ENCODE results near the gene XKRX. TPM values are rescaled to one million over a fixed set of nuclear protein-coding genes. Genes with fewer than 3 reads are reported as not detected.

XKRX gene
- polyA plus RNA-seq, 1 of the 3 experiments (the other 2 are of a cell fraction) = not detected

DNA sequence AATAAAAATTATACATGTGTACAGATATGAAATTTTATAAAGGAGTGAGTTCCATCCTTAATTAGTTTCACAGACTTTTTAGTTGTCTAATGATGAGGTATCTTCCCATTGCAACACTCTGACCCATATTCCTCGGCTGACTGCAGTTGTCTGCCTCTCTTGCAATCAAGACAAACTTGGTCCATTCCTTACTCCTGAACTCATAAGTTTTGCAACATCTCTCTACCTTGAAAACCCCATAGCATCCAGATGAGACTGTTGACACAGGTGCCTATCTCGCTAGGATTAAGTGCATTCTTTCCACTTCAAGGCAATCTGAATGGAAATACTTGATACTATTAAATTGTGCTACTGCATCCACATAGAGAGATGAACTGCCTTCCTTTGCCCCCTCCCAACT is 2.3 kb downstream of the XKRX start:
- no peak for DNase-seq
- no peak overlapping the region for H3K9ac ChIP-seq
- ChIA-PET POLR2A (no interaction called here), CTCF (no interaction called here)
- no peak overlapping the region for H3K4me2 ChIP-seq
- no peak overlapping the region for H3K4me3 ChIP-seq (ENCODE audit: low read depth in 2 of 2, low read length in 1 of 2)
- no peaks in the 10 kb centered on the region for H3K79me2 ChIP-seq (ENCODE audit: insufficient read depth)
- H3K27me3 ChIP-seq (ENCODE audit: insufficient read depth) = no peaks in the 10 kb centered on the region; the same call in 1 of the 2 replicates
- no peak for TF ChIP-seq SIN3A (IDR thresholded peaks at IDR 0.05; ENCODE audit: borderline replicate concordance, low read depth, low read length)
- TF ChIP-seq, protein P1, sequence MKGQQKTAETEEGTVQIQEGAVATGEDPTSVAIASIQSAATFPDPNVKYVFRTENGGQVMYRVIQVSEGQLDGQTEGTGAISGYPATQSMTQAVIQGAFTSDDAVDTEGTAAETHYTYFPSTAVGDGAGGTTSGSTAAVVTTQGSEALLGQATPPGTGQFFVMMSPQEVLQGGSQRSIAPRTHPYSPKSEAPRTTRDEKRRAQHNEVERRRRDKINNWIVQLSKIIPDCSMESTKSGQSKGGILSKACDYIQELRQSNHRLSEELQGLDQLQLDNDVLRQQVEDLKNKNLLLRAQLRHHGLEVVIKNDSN (IDR thresholded peaks at IDR 0.05; ENCODE audit: borderline replicate concordance, low read depth) = no peak
- no peak for TF ChIP-seq REST (IDR thresholded peaks at IDR 0.05; ENCODE audit: low read depth, low read length)
- no peak for TF ChIP-seq EP300 (IDR thresholded peaks at IDR 0.05; ENCODE audit: borderline replicate concordance in 1 of 2, low read depth in 1 of 2, low read length in 1 of 2)
- TF ChIP-seq FOXJ3 (CRISPR knock-in tag; IDR thresholded peaks at IDR 0.05) = no peak
- TF ChIP-seq TCF12 (IDR thresholded peaks at IDR 0.05) = no peak
- TF ChIP-seq SMC3 (IDR thresholded peaks at IDR 0.05; ENCODE audit: low read depth, low read length) = no peak
- TF ChIP-seq RFX5 (IDR thresholded peaks at IDR 0.05; ENCODE audit: low read length) = no peak
- TF ChIP-seq NRF1 (IDR thresholded peaks at IDR 0.05; ENCODE audit: low read depth, low read length) = no peak
- no peak for TF ChIP-seq GATA2 (CRISPR knock-in tag; IDR thresholded peaks at IDR 0.05)
- no peak for TF ChIP-seq EZH2phosphoT487 (IDR thresholded peaks at IDR 0.05; ENCODE audit: borderline replicate concordance, low read depth)
- TF ChIP-seq RXRA (IDR thresholded peaks at IDR 0.05; ENCODE audit: borderline replicate concordance, low read depth) = no peak
- no peak for TF ChIP-seq YY1 (IDR thresholded peaks at IDR 0.05; ENCODE audit: low read depth)
- no peak for TF ChIP-seq MEF2A (IDR thresholded peaks at IDR 0.05; ENCODE audit: borderline replicate concordance, low read depth)
- no peak for TF ChIP-seq CHD2 (IDR thresholded peaks at IDR 0.05; ENCODE audit: low read length, partially characterized antibody)
- H3F3A ChIP-seq (replicated peaks; ENCODE audit: insufficient read depth) = no peaks in the 10 kb centered on the region
- H3K27ac ChIP-seq (ENCODE audit: low read depth in 2 of 2, low read length in 1 of 2) = no peak overlapping the region
- H3K9me3 ChIP-seq = no peaks in the 10 kb centered on the region
- H3K9me2 ChIP-seq = no peaks in the 10 kb centered on the region
- WGBS (ENCODE audit: low lambda C conversion rate) = 42% methylated on average over 2 of the region's 2 CpGs
- no peaks in the 10 kb centered on the region for H3K36me3 ChIP-seq (replicated peaks in 1 of 2; ENCODE audit: control insufficient read depth in 1 of 2, insufficient read depth in 2 of 2, low read length in 1 of 2)
- H3K4me1 ChIP-seq (ENCODE audit: control insufficient read depth in 1 of 2, insufficient read depth in 2 of 2, low read depth in 1 of 2, low read length in 1 of 2) = peaks cover 0 to 2% of the 10 kb centered on the region in 2 experiments; a peak in 1 of 4 replicates
- H4K20me1 ChIP-seq (ENCODE audit: insufficient read depth) = no peaks in the 10 kb centered on the region
- H2AFZ ChIP-seq (ENCODE audit: low read depth) = no peak overlapping the region
